HUDEP-2 (cell line): ENCODE results near the gene LTBR.
"Not testable (repeated sequence)": the region's sequence is repeated elsewhere in the genome, so short reads cannot be mapped to it uniquely, and the experiment has no call there.

Source experiments
- DNase-seq, 76 experiments: peaks; one replicate each; lab custom pipeline; 2025; ENCODE audit not compliant: unreplicated experiment in 76 of 76; lab: John Stamatoyannopoulos, UW

Gene LTBR

GRCh38 chr12:6423267-6424007, 39.5 kb downstream of the LTBR start:
- peak in 72 of 76 experiments; percentile 23 to 88 (median 62) for DNase-seq

- DNase-seq: no peak
Measured at GRCh38 chr12:6424008-6424347, 40.0 kb downstream of the LTBR start.

- DNase-seq: peak in 15 of 76 experiments; percentile 4 to 63 (median 27)
Measured at GRCh38 chr12:6424866-6425265, 40.9 kb downstream of the LTBR start.

DNA sequence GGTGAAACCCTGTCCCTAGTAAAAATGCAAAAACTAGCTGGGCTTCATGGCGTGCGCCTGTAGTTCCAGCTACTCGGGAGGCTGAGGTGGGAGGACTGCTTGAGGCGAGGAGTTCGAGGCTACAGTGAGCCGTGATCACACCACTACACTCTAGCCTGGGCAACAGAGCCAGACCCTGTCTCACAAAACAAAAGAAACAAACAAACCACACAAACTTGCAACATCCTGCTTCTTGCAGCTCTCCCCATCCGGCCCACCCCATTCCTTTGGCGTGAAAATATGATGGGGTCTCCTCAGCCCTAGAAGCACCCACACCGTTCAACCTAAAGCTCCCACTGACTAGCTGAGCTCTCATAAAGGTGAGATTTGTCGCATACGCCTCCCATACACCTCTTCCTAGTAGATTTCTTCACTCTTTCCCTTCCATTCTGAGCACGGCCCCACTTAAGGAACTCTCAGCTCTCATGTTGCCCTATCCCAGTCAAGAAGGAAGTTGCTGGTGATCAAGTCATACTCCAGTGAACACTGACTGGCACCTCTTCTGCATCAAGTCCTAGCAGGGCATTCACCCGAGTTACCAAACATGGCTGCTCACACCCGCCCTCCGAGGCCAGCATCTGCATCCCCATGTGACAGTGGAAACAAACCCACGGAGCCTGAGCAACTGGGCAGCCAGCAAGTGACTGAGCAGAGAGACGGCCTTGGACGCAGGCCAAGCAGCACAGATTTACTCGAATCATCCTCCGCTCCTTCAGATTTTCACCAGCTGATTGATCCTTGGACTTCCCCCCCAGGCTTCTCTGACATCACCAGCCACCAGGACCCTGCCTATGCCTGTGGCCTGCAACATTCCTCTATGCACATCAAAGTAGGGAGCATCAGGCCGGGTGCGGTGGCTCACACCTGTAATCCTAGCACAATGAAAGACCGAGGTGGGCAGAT, 41.9 kb downstream of the LTBR start:
- peak in 3 of 76 experiments; percentile 2 to 23 (median 2) for DNase-seq

- DNase-seq: peak in 28 of 76 experiments; percentile 4 to 58 (median 32)
Measured at GRCh38 chr12:6426882-6427671, 43.1 kb downstream of the LTBR start.

GRCh38 chr12:6427796-6428195, 43.8 kb downstream of the LTBR start:
- not testable (repeated sequence) for DNase-seq

- DNase-seq: no peak
Measured at GRCh38 chr12:6428326-6428725, 44.4 kb downstream of the LTBR start.

DNA sequence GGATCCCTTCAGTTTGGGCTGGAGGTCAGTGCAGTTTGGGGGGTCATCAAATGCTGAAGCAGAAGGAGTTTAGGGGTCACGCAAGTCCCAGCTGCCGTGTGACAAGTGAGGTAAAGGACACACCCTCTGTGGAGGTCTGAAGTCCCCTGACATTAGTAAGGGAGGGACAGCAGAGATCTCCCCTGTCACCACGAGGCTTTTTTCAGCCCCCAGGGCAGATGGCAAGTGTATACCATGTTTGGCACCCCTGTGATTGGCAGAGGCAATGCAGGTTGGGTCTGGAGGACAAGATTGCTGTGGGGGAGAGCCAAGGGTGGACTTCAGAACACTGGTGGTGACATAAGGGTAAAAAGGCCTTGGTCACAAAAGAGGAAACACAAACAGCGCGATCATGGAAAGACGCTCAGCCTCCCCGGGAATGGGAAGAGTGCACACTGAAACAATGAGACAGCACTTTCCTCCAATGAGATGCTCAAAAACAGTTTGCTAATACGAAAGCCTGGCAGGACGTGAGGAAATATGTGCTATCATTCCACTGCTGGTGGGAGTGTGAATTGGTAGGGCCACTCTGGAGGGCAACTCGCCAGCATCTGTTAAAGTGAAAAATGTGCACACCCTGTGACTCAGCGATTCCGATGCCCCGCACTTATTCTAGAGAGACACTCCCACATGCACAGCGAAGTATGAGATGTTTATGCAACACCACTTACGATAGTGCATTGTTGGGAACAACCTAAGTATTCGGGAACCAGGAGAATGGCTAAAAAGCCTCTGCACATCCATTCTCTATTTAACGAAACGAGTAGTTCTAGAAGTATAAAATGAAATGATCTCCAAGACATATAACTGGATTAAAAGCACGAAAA, 46.4 kb downstream of the LTBR start:
- DNase-seq: peak in 74 of 76 experiments; percentile 70 to 96 (median 91)

DNA sequence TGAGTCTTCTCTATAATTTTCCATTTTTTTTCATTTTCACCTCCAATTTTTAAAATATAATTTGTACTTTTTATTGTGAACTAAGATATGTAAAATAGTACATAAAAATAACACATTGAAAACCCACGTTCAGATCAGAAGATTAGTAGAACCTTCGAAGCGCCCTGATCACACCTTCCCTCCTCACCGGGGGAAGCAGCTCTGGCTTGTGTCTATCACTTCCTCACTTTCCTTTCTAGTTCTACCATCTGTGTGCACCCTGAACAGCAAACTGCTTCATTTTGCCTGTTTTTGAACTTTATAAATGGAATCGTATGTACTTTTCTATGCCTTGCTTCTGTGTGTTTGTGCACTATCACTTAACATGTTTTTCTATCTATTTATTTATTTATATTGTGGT, 49.0 kb downstream of the LTBR start:
- DNase-seq: no peak

GRCh38 chr12:6434205-6435140, 50.5 kb downstream of the LTBR start:
- no peak for DNase-seq

DNA sequence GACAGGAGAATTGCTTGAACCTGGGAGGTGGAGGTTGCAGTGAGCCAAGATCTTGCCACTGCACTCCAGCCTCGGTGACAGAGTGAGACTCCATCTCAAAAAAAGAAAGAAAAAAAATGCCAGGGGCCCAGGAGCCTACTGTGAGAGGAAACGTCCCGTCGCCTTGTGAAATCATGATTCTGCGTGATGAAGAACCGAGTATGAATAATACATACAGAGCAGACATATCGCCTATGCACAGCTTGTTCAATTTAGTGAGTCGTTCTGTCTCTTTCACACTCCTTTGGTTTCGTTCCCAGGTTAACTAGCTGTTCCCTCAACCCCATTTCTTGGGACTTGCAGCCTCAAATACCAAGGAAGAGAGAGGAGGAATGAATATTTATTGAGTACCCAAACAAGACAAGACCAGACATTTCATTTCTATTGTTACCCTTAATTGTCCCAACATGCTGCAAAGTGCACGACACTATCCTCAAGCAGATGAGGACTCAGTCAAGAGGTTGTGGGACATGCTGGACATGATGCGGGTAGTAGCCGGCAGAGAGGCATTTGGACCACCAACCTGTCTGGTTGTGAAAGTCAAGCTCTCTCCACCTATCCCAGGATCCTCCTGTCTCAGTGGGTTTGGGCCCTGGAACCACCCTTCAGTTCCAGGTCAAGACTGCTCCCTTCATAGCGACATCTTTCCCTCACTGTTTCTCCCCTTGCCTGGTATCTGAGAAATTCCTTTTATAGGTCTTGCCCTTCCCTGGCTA, 52.2 kb downstream of the LTBR start:
- no peak for DNase-seq

DNA sequence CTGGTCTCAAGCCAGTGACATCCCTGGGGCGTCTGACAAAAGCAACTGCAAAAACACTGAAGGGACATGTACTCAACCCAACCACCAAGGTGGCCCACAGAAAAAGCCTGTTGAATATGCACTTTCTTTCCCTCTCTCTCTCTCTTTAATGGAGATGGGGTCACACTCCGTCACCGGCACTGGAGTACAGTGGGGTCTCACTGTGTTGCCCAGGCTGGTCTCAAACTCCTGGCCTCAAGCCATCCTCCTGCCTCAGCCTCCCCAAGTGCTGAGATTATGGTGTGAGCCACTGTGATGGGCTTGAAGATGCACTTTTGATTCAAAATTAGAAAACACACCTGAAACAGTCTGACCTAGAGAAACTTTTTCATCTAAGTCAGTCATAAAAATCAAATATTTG, 53.6 kb downstream of the LTBR start:
- DNase-seq: no peak

DNA sequence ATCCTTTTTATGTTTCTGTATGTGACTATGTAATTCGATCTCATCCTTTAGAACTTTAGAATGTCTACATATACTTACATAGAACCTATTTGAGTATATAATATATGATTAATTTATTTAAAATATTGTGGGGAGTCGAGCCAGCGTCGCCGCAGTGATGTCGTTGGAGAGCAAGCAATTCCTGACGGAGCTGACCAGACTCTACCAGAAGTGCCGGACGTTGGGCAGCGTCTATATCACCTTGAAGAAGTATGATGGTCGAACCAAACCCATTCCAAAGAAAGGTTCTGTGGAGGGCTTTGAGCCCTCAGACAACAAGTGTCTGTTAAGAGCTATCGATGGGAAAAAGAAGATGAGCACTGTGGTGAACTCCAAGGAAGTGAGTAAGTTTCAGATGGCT, 54.4 kb downstream of the LTBR start:
- no peak for DNase-seq

- no peak for DNase-seq
Measured at GRCh38 chr12:6440391-6440790, 56.4 kb downstream of the LTBR start.
